HepG2 (cell line): ENCODE data around the gene KIAA0232. TPM values are rescaled to one million over a fixed set of nuclear protein-coding genes. Genes with fewer than 3 reads are reported as not detected.

Experiments used
- ATAC-seq: fragments of 200-7000 bp; cut with Tn5 transposase; 3 replicates; pipeline ENCODE4 v1.9.1; 2020; ENCODE audit warnings: mild to moderate bottlenecking, moderate library complexity
- BruUV-seq: library from RNA; stranded (reverse); fragments of 400-500 nt; replicated peaks from 2 replicates; lab custom pipeline; 2021; lab: Mats Ljungman, UMichigan
- CTCF ChIA-PET: fragments of 300-600 bp; formaldehyde crosslinking; extraction: SDS; loops from one replicate; lab custom pipeline; 2021; ENCODE audit warnings: low total read pairs, inconsistent platforms, low intra/inter-chr PET ratio; lab: Yijun Ruan, JAX
- POLR2A ChIA-PET: fragments of 350-600 bp; sonication (Branson Sonifier 250); formaldehyde crosslinking; loops from one replicate; lab custom pipeline; 2020; ENCODE audit warnings: antibody characterized with exemption, inconsistent platforms; lab: Yijun Ruan, JAX
- DNase-seq: peaks from one replicate; pipeline ENCODE4 v3.0.0-alpha.2; 2015; ENCODE audit warnings: low spot score
- FAIRE-seq: peaks from 3 replicates; lab custom pipeline; 2011; peaks lifted over from hg19 to GRCh38; lab: Jason Lieb, UNC
- H2AFZ ChIP-seq: one replicate; pipeline ENCODE4 v1.6.1; 2011; ENCODE audit warnings: low read length, inconsistent platforms
- H3K27ac ChIP-seq: fragments of 300-600 bp; 3 replicates; pipeline ENCODE4 v1.8.0; 2011; ENCODE audit warnings: mixed run types, mild to moderate bottlenecking, mixed read lengths, low read length, inconsistent platforms; ENCODE audit not compliant: insufficient read depth; ENCODE audit errors: extremely low read length
- H3K27me3 ChIP-seq, 2 experiments: fragments of 200-600 bp in 1 of 2; 2 replicates in 1 of 2; 3 replicates in 1 of 2; pipeline versions ENCODE4 v1.6.0 to v1.8.0; 2011; ENCODE audit warnings: low read length in 2 of 2, mild to moderate bottlenecking in 2 of 2, moderate library complexity in 2 of 2, inconsistent platforms in 1 of 2; ENCODE audit not compliant: insufficient read depth in 2 of 2, control insufficient read depth in 1 of 2
- H3K36me3 ChIP-seq, 2 experiments: fragments of 200-600 bp in 1 of 2; replicated peaks in 1 of 2; 2 replicates in 1 of 2; 3 replicates in 1 of 2; pipeline versions ENCODE4 v1.5.1 to v1.8.0; 2011; ENCODE audit warnings: low read length in 2 of 2, inconsistent platforms in 1 of 2; ENCODE audit not compliant: insufficient read depth in 2 of 2, control insufficient read depth in 1 of 2
- H3K4me1 ChIP-seq: 2 replicates; pipeline ENCODE4 v1.5.1; 2012; ENCODE audit warnings: low read length, inconsistent platforms; ENCODE audit not compliant: insufficient read depth
- H3K4me2 ChIP-seq: 2 replicates; pipeline ENCODE4 v1.6.0; 2011; ENCODE audit warnings: low read depth, low read length, inconsistent platforms
- H3K4me3 ChIP-seq, 3 experiments: fragments of 200-600 bp in 1 of 3; sonication (generic), shearing (Covaris generic) in 1 of 3; replicated peaks in 1 of 3; 2 replicates each; pipeline ENCODE4 v1.5.1; 2011 to 2016; ENCODE audit warnings: low read length in 3 of 3, inconsistent platforms in 2 of 3, low read depth in 2 of 3, mild to moderate bottlenecking in 2 of 3, control low read depth in 1 of 3, mixed read lengths in 1 of 3; ENCODE audit not compliant: insufficient read depth in 1 of 3
- H3K79me2 ChIP-seq: one replicate; pipeline ENCODE4 v1.6.1; 2011; ENCODE audit warnings: low read length, inconsistent platforms; ENCODE audit not compliant: insufficient read depth
- H3K9ac ChIP-seq: 2 replicates; pipeline ENCODE4 v1.6.0; 2011; ENCODE audit warnings: mild to moderate bottlenecking, low read depth, low read length, inconsistent platforms; ENCODE audit not compliant: insufficient read depth
- H3K9me3 ChIP-seq: 2 replicates; pipeline ENCODE4 v1.5.1; 2012; ENCODE audit warnings: mild to moderate bottlenecking, low read length
- H4K20me1 ChIP-seq: 2 replicates; pipeline ENCODE4 v1.6.0; 2011; ENCODE audit warnings: inconsistent platforms, mild to moderate bottlenecking, low read length, moderate library complexity; ENCODE audit not compliant: insufficient read depth
- E2F5 ChIP-seq: sonication (generic); formaldehyde crosslinking; conservative IDR thresholded peaks from 2 replicates; pipeline ENCODE4 v1.4.0; 2020; ENCODE audit warnings: missing genetic modification reagents
- ELF1 ChIP-seq: sonication (generic); formaldehyde crosslinking; IDR thresholded peaks from 2 replicates; pipeline ENCODE4 v1.4.0; 2020; ENCODE audit warnings: missing genetic modification reagents
- GRHL1 ChIP-seq: sonication (generic); formaldehyde crosslinking; conservative IDR thresholded peaks from 2 replicates; pipeline ENCODE4 v1.8.0; 2022; ENCODE audit warnings: missing genetic modification reagents
- HNRNPK ChIP-seq: fragments of 200-400 bp; formaldehyde crosslinking; IDR thresholded peaks from 2 replicates; pipeline ENCODE4 v1.6.1; 2018; ENCODE audit warnings: low read length, low read depth, moderate library complexity, mild to moderate bottlenecking; ENCODE audit not compliant: poor library complexity, severe bottlenecking
- KDM4B ChIP-seq: sonication (generic); formaldehyde crosslinking; IDR thresholded peaks from 2 replicates; pipeline ENCODE4 v1.4.0; 2020; ENCODE audit warnings: missing genetic modification reagents
- PCBP1 ChIP-seq: fragments of 200-400 bp; formaldehyde crosslinking; IDR thresholded peaks from 2 replicates; pipeline ENCODE4 v1.6.1; 2017; ENCODE audit warnings: mild to moderate bottlenecking, low read depth, low read length, borderline replicate concordance
- PCBP2 ChIP-seq: fragments of 200-400 bp; formaldehyde crosslinking; optimal IDR thresholded peaks from 2 replicates; pipeline ENCODE3; 2018; ENCODE audit warnings: low read length, low read depth; ENCODE audit not compliant: poor library complexity, severe bottlenecking
- RAD21 ChIP-seq: fragments of 450-650 bp; formaldehyde crosslinking; IDR thresholded peaks from 2 replicates; pipeline ENCODE4 v1.5.0; 2020; ENCODE audit warnings: mild to moderate bottlenecking
- ZBTB33 ChIP-seq: sonication (generic); formaldehyde crosslinking; IDR thresholded peaks from 2 replicates; pipeline ENCODE4 v1.4.0; 2020; ENCODE audit warnings: missing genetic modification reagents
- ZFP37 ChIP-seq: sonication (generic); formaldehyde crosslinking; IDR thresholded peaks from 2 replicates; pipeline ENCODE4 v1.4.0; 2020; ENCODE audit warnings: missing genetic modification reagents, borderline replicate concordance
- ZGPAT ChIP-seq: IDR thresholded peaks from 2 replicates; pipeline ENCODE4 v1.6.1; 2016; ENCODE audit warnings: mild to moderate bottlenecking
- ZNF737 ChIP-seq: sonication (generic); formaldehyde crosslinking; IDR thresholded peaks from 2 replicates; pipeline ENCODE4 v1.5.0; 2020; ENCODE audit warnings: missing genetic modification reagents, mild to moderate bottlenecking, borderline replicate concordance
- ZNF775 ChIP-seq: sonication (generic); formaldehyde crosslinking; IDR thresholded peaks from 2 replicates; pipeline ENCODE4 v1.4.0; 2020; ENCODE audit warnings: missing genetic modification reagents, mild to moderate bottlenecking, moderate library complexity, borderline replicate concordance
- ZNF883 ChIP-seq: sonication (generic); formaldehyde crosslinking; IDR thresholded peaks from 2 replicates; pipeline ENCODE4 v1.5.1; 2020; ENCODE audit warnings: mild to moderate bottlenecking, missing genetic modification reagents; ENCODE audit errors: not compliant biosample characterization
- WGBS: methylation state at CpG from one replicate; pipeline ENCODE4 v1.1.6; 2017; ENCODE audit warnings: low lambda C conversion rate; 5-methylcytosine and 5-hydroxymethylcytosine counted together
- in situ Hi-C: cut with HindIII; loops from 2 replicates; pipeline ENCODE4 v1.10.0; 2017; ENCODE audit warnings: low pct_unique_long_range_greater_than_20kb; ENCODE audit not compliant: extremely low pct_ligation_motif_present
- intact Hi-C: fragments of 100-400 bp; cut with micrococcal nuclease; formaldehyde crosslinking; loops from one replicate; pipeline ENCODE4 v1.10.0; 2022; ENCODE audit not compliant: unreplicated experiment
- polyA plus RNA-seq, 8 experiments: library from polyadenylated mRNA; depleted of rRNA in 3 of 8; stranded (reverse) in 7 of 8; unstranded in 1 of 8; fragments of >200 nt; fragmentation: Illumina TruSeq in 4 of 8; extraction: Trizol in 4 of 8; gene quantifications; 2 replicates each; pipeline versions ENCODE4 v1.2.1 to v1.2.3, GENCODE V29; 2011 to 2016; ENCODE audit warnings: low read depth in 4 of 8, missing spikeins in 1 of 8, mixed read lengths in 1 of 8; ENCODE audit not compliant: insufficient read depth in 1 of 8
- total RNA-seq, 5 experiments: library from RNA; depleted of rRNA; stranded (reverse); fragments of >200 nt; fragmentation: Illumina TruSeq; extraction: Trizol; gene quantifications; 2 replicates each; pipeline ENCODE4 v1.2.3, GENCODE V29; 2016; ENCODE audit warnings: low read depth in 1 of 5

KIAA0232 gene
- total and polyA plus RNA-seq, 2 of the 13 experiments (the other 11 are each of a cell fraction or from before 2014, with no cell fraction given), result 7.8 to 17.1 TPM

- no peak for TF ChIP-seq ZFP37
- TF ChIP-seq ZGPAT (CRISPR knock-in tag), result no peak
- no peak for TF ChIP-seq ZNF883
- no peak for TF ChIP-seq RAD21 (CRISPR knock-in tag)
- TF ChIP-seq ZBTB33 (CRISPR knock-in tag), result peak; percentile 86; the same call in 1 of the 2 replicates
- no peak for TF ChIP-seq E2F5 (CRISPR knock-in tag)
- TF ChIP-seq KDM4B (CRISPR knock-in tag), result no peak
- no peak for TF ChIP-seq ELF1 (CRISPR knock-in tag)
Measured at GRCh38 chr4:6932475-6932874, 149.9 kb downstream of the KIAA0232 start (continued).

GRCh38 chr4:6932918-6933317 lies 150.4 kb downstream of the KIAA0232 start:
- intact Hi-C loops (no loop called here), in situ Hi-C loops (no loop called here)
- ATAC-seq (no peak), FAIRE-seq (no peak), DNase-seq (no peak)
- Histone ChIP-seq H3K27me3 (no peaks in the 10 kb centered on the region), H3K4me2 (no peak overlapping the region), H3K9me3 (no peaks in the 10 kb centered on the region), H4K20me1 (peaks cover 24% of the 10 kb centered on the region), H3K4me3 (no peak overlapping the region), H3K36me3 (peaks cover 5 to 28% of the 10 kb centered on the region in 2 experiments; a peak in 4 of 5 replicates), H3K9ac (no peak overlapping the region), H3K4me1 (peaks cover 86% of the 10 kb centered on the region), H3K27ac (peak overlapping the region; percentile 41), H3K79me2 (peaks cover 94% of the 10 kb centered on the region), H2AFZ (no peak overlapping the region)
- CTCF ChIA-PET, result no interaction called here
- 100% methylated on average over 2 of the region's 3 CpGs for WGBS
- no TSS peak for BruUV-seq
- POLR2A ChIA-PET, result no interaction called here
- no peak for TF ChIP-seq GRHL1 (CRISPR knock-in tag)
- peak; percentile 89 for TF ChIP-seq PCBP2
- no peak for TF ChIP-seq ZNF737 (CRISPR knock-in tag)
- TF ChIP-seq HNRNPK, result peak; percentile 96
- TF ChIP-seq PCBP1, result peak; percentile 83; the same call in 1 of the 2 replicates
- no peak for TF ChIP-seq ZNF775
